Stomach (tissue), 4 donors: Measurements from ENCODE around the gene PERM1.

Experiments used
- CTCF ChIP-seq, 7 experiments: fragments of 450-650 bp in 4 of 7; fragments of 200-600 bp in 3 of 7; sonication (generic) in 3 of 7; IDR thresholded peaks; one replicate each; pipeline ENCODE4 v1.5.1; 2016 to 2019; ENCODE audit warnings: antibody characterized with exemption in 7 of 7, control low read depth in 2 of 7, mild to moderate bottlenecking in 1 of 7
- EP300 ChIP-seq: sonication (generic); formaldehyde crosslinking; IDR thresholded peaks from one replicate; pipeline ENCODE4 v1.6.1; 2017; ENCODE audit warnings: antibody characterized with exemption
- POLR2A ChIP-seq, 4 donors: fragments of 450-650 bp; IDR thresholded peaks; one replicate each; pipeline ENCODE4 v1.6.1; 2016; ENCODE audit warnings: antibody characterized with exemption in 4 of 4, control low read depth in 2 of 4, mild to moderate bottlenecking in 1 of 4, moderate library complexity in 1 of 4
- POLR2AphosphoS5 ChIP-seq, 3 donors: sonication (generic); formaldehyde crosslinking; IDR thresholded peaks; one replicate each; pipeline ENCODE4 v1.6.1; 2016; ENCODE audit warnings: antibody characterized with exemption in 3 of 3

DNA sequence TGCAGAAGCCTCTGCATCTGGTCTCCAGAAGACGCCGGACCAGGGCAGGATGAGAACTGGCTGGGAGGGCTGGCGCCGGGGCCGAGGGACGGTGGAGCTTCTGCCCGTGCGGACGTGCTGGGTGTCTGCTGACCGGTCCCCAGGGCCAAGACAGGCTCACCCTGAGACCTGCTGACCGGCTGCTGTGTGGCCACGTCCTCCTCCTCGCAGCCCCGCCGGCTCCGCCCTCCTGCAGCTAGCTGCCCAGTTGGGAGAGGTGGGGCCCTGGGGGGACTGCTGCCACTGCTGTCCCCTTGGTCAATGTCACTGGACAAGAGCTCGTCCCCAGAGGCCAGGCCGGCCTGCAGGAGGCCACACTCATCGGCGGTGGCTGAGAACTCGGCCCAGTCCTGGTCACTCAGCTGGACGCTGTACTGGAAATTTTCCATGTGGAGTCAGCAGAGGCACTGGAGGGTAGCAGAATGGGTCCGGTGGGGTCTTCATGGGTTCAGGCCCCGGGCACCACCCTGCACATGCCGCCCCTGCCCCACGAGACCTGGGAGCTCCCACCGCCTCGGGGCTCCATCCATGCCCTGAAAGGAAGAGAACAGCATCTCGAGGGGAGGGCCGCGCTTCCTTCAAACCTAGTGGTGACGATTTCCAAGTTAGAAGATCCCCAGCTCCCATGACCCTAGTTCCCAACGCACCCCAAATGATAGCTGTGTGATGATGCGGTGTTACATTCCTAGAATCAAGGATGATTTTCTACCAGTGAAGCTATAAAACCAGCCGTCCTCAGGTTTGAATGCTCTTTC, 1.1 kb downstream of the PERM1 start:
- no peak for TF ChIP-seq POLR2A (IDR thresholded peaks at IDR 0.05)
- TF ChIP-seq POLR2AphosphoS5 (IDR thresholded peaks at IDR 0.05), result no peak
- no peak for TF ChIP-seq CTCF (IDR thresholded peaks at IDR 0.05)
- no peak for TF ChIP-seq EP300
